K562 (cell line): ENCODE results near the gene RAD1. TPM values are rescaled to one million over a fixed set of nuclear protein-coding genes. Genes with fewer than 3 reads are reported as not detected.

ENCODE experiments used
- BCL6 ChIP-seq: fragments of 250-450 bp; sonication (Bioruptor Pico); IDR thresholded peaks from 2 replicates; pipeline ENCODE4 v1.4.0; 2020
- CCAR2 ChIP-seq: fragments of 200-400 bp; formaldehyde crosslinking; IDR thresholded peaks from 2 replicates; pipeline ENCODE4 v1.6.1; 2017; ENCODE audit warnings: mild to moderate bottlenecking, low read depth, low read length
- FIP1L1 ChIP-seq: fragments of 200-400 bp; formaldehyde crosslinking; IDR thresholded peaks from 2 replicates; pipeline ENCODE4 v1.6.1; 2018; ENCODE audit warnings: mild to moderate bottlenecking, low read depth, low read length; ENCODE audit not compliant: poor library complexity, severe bottlenecking
- HNRNPL ChIP-seq: fragments of 200-400 bp; formaldehyde crosslinking; IDR thresholded peaks from 2 replicates; pipeline ENCODE4 v1.6.1; 2017; ENCODE audit warnings: low read depth, mild to moderate bottlenecking, low read length
- NFIC ChIP-seq: fragments of 450-650 bp; IDR thresholded peaks from 2 replicates; pipeline ENCODE4 v1.6.1; 2017; ENCODE audit warnings: mild to moderate bottlenecking, inconsistent platforms
- NR2C1 ChIP-seq, 2 experiments: fragments of 450-650 bp; IDR thresholded peaks; 2 replicates each; pipeline ENCODE4 v1.6.1; 2017; ENCODE audit warnings: mild to moderate bottlenecking in 2 of 2, antibody characterized with exemption in 1 of 2, inconsistent platforms in 1 of 2, missing compliant biosample characterization in 1 of 2, missing genetic modification characterization in 1 of 2
- POLR2AphosphoS5 ChIP-seq: IDR thresholded peaks from 2 replicates; pipeline ENCODE4 v1.6.1; 2011; ENCODE audit warnings: mild to moderate bottlenecking, low read depth, low read length, moderate library complexity; ENCODE audit not compliant: control insufficient read depth, insufficient read depth
- SETDB1 ChIP-seq: IDR thresholded peaks from one replicate; pipeline ENCODE4 v1.6.1; 2012; ENCODE audit warnings: low read length, control low read depth, inconsistent platforms
- SMARCA5 ChIP-seq: fragments of 450-650 bp; IDR thresholded peaks from 2 replicates; pipeline ENCODE4 v1.6.1; 2016
- polyA plus RNA-seq, 8 experiments: library from polyadenylated mRNA; depleted of rRNA in 4 of 8; stranded (reverse) in 5 of 8; unstranded in 3 of 8; fragments of >200 nt; fragmentation: Nextera tagmentation in 2 of 8; fragmentation: Illumina TruSeq in 1 of 8; extraction: Ambion mirVana in 2 of 8; extraction: Trizol in 1 of 8; gene quantifications; 2 replicates each; pipeline versions ENCODE4 v1.2.1 to v1.2.3, GENCODE V29; 2011 to 2014; ENCODE audit warnings: inconsistent platforms in 1 of 8, missing spikeins in 1 of 8
- total RNA-seq, 7 experiments: library from RNA; depleted of rRNA in 6 of 7; stranded (reverse); fragments of >200 nt in 6 of 7; fragmentation: Illumina TruSeq in 2 of 7; extraction: Trizol in 2 of 7; gene quantifications; 2 replicates each; pipeline versions ENCODE4 v1.2.1 to v1.2.3, GENCODE V29; 2011 to 2021; ENCODE audit warnings: low replicate concordance in 1 of 7
- TF ChIP-seq, protein P1 (sequence below): fragments of 250-450 bp; sonication (Bioruptor Pico); IDR thresholded peaks from 2 replicates; pipeline ENCODE4 v1.8.0; 2022; ENCODE audit warnings: moderate library complexity, mild to moderate bottlenecking, inconsistent platforms
- TF ChIP-seq, protein P2 (sequence below): IDR thresholded peaks from 2 replicates; pipeline ENCODE4 v1.6.1; 2012; ENCODE audit warnings: low read depth, low read length, improper control_type of control experiment, borderline replicate concordance

The RAD1 gene
- total and polyA plus RNA-seq, 9 of the 15 experiments (the other 6 are each of a cell fraction or from before 2014, with no cell fraction given): 44.5 to 148 (median 60.8) TPM

DNA sequence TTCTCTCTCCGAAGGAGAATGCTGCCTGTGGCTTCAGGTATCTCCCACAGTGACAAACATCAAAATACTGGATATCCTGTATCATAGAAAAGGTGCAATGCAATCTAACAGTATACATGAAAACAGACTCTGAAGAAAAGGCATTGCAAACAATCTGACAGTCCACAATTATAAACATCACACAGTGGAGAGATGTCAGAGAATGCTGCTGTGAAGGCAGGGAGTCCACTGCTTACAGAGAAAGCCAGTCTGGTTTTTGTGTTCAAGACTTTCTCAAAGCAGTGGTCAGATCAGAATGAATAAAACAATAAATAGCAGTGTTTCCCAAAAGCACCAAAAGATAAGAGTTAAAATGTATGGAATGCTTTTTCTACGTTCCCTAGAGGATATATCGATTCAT, 47.6 kb downstream of the RAD1 start (continued):
- no peak for TF ChIP-seq POLR2AphosphoS5
- TF ChIP-seq SETDB1: no peak
- TF ChIP-seq NR2C1 (IDR thresholded peaks at IDR 0.05): no peak
- no peak for TF ChIP-seq NR2C1 (tag; IDR thresholded peaks at IDR 0.05)
- TF ChIP-seq HNRNPL: no peak
- no peak for TF ChIP-seq FIP1L1
- TF ChIP-seq CCAR2: no peak
- TF ChIP-seq, protein P1, sequence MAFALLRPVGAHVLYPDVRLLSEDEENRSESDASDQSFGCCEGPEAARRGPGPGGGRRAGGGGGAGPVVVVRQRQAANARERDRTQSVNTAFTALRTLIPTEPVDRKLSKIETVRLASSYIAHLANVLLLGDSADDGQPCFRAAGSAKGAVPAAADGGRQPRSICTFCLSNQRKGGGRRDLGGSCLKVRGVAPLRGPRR: no peak
- TF ChIP-seq BCL6 (CRISPR knock-in tag): no peak
- TF ChIP-seq NFIC: no peak
- TF ChIP-seq, protein P2, sequence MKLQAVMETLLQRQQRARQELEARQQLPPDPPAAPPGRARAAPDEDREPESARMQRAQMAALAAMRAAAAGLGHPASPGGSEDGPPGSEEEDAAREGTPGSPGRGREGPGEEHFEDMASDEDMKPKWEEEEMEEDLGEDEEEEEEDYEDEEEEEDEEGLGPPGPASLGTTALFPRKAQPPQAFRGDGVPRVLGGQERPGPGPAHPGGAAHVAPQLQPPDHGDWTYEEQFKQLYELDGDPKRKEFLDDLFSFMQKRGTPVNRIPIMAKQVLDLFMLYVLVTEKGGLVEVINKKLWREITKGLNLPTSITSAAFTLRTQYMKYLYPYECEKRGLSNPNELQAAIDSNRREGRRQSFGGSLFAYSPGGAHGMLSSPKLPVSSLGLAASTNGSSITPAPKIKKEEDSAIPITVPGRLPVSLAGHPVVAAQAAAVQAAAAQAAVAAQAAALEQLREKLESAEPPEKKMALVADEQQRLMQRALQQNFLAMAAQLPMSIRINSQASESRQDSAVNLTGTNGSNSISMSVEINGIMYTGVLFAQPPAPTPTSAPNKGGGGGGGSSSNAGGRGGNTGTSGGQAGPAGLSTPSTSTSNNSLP: no peak
- no peak for TF ChIP-seq SMARCA5
